Measurements from ENCODE around the gene SLC25A42.

SLC25A42 gene

GRCh38 chr19:19067276-19068072 lies 3.7 kb downstream of the SLC25A42 start:
- Histone ChIP-seq H3K27me3 (ENCODE audit: insufficient read depth, poor library complexity, severe bottlenecking) (no peaks in the 10 kb centered on the region), H3K4me3 (replicated peaks; ENCODE audit: insufficient read depth, low read length) (no peak overlapping the region), H3K27ac (replicated peaks) (no peak overlapping the region)
- peak in 1 of 2 experiments; percentile 23 for DNase-seq (ENCODE audit: low read depth in 1 of 2, low spot score in 1 of 2)
- TF ChIP-seq CTCF (IDR thresholded peaks at IDR 0.05; ENCODE audit: insufficient read depth, low read length) (no peak), REST (IDR thresholded peaks at IDR 0.05; ENCODE audit: insufficient replicate concordance, low read depth) (no peak), POLR2AphosphoS5 (IDR thresholded peaks at IDR 0.05; ENCODE audit: low read depth) (no peak), SPI1 (IDR thresholded peaks at IDR 0.05; ENCODE audit: borderline replicate concordance, low read depth) (no peak), GABPA (IDR thresholded peaks at IDR 0.05; ENCODE audit: low read depth) (no peak)

- no peaks in the 10 kb centered on the region for H3K27me3 ChIP-seq (ENCODE audit: insufficient read depth, poor library complexity, severe bottlenecking)
- TF ChIP-seq SPI1 (IDR thresholded peaks at IDR 0.05; ENCODE audit: borderline replicate concordance, low read depth): no peak
- TF ChIP-seq POLR2AphosphoS5 (IDR thresholded peaks at IDR 0.05; ENCODE audit: low read depth): no peak
- no peak for TF ChIP-seq GABPA (IDR thresholded peaks at IDR 0.05; ENCODE audit: low read depth)
- no peak overlapping the region for H3K4me3 ChIP-seq (replicated peaks; ENCODE audit: insufficient read depth, low read length)
- no peak overlapping the region for H3K27ac ChIP-seq (replicated peaks)
- no peak for DNase-seq (ENCODE audit: low read depth in 1 of 2, low spot score in 1 of 2)
These were observed 5.2 kb downstream of the SLC25A42 start for GRCh38 chr19:19068659-19069654.

GRCh38 chr19:19071897-19072296 lies 8.1 kb downstream of the SLC25A42 start:
- no peak for DNase-seq (ENCODE audit: low read depth in 1 of 2, low spot score in 1 of 2)

More at GRCh38 chr19:19071897-19072296, 8.1 kb downstream of the SLC25A42 start:
- Histone ChIP-seq H3K27me3 (ENCODE audit: insufficient read depth, poor library complexity, severe bottlenecking) (no peaks in the 10 kb centered on the region), H3K27ac (replicated peaks) (no peak overlapping the region), H3K4me3 (replicated peaks; ENCODE audit: insufficient read depth, low read length) (no peak overlapping the region)
- TF ChIP-seq CTCF (IDR thresholded peaks at IDR 0.05; ENCODE audit: insufficient read depth, low read length) (no peak), POLR2AphosphoS5 (IDR thresholded peaks at IDR 0.05; ENCODE audit: low read depth) (no peak), REST (IDR thresholded peaks at IDR 0.05; ENCODE audit: insufficient replicate concordance, low read depth) (no peak), GABPA (IDR thresholded peaks at IDR 0.05; ENCODE audit: low read depth) (no peak), SPI1 (IDR thresholded peaks at IDR 0.05; ENCODE audit: borderline replicate concordance, low read depth) (no peak)

All from HL-60 (cell line).